Spinal cord (tissue), 10 donors: ENCODE measurements around the gene KANK4. TPM values are rescaled to one million over a fixed set of nuclear protein-coding genes. Genes with fewer than 3 reads are reported as not detected.

ENCODE experiments used
- DNase-seq, 6 donors: peaks; one replicate each; pipeline versions ENCODE4 v3.0.0 to v3.0.0-alpha.2; 2013 to 2015; ENCODE audit warnings: low spot score in 6 of 6, low read depth in 4 of 6
- H3K27ac ChIP-seq: one replicate; pipeline ENCODE4 v1.5.1; 2013; ENCODE audit warnings: low read depth, low read length, control low read depth
- H3K27me3 ChIP-seq: one replicate; pipeline ENCODE4 v1.6.1; 2013; ENCODE audit warnings: low read length; ENCODE audit not compliant: control insufficient read depth, insufficient read depth
- H3K36me3 ChIP-seq: one replicate; pipeline ENCODE4 v1.6.1; 2013; ENCODE audit warnings: low read length; ENCODE audit not compliant: control insufficient read depth, insufficient read depth
- H3K4me1 ChIP-seq: one replicate; pipeline ENCODE4 v1.6.1; 2013; ENCODE audit warnings: low read length; ENCODE audit not compliant: control insufficient read depth, insufficient read depth
- H3K4me3 ChIP-seq: one replicate; pipeline ENCODE4 v1.5.1; 2013; ENCODE audit warnings: low read depth, low read length, control low read depth
- H3K9me3 ChIP-seq: one replicate; pipeline ENCODE4 v1.6.1; 2013; ENCODE audit warnings: low read length; ENCODE audit not compliant: control insufficient read depth, insufficient read depth
- WGBS: methylation state at CpG from one replicate; pipeline ENCODE4 v1.1.5; 2013; ENCODE audit warnings: missing lambda C conversion rate; ENCODE audit not compliant: insufficient coverage; 5-methylcytosine and 5-hydroxymethylcytosine counted together
- polyA plus RNA-seq, 2 donors: library from polyadenylated mRNA; unstranded; fragments of 120-200 nt; gene quantifications; one replicate each; pipeline ENCODE4 v1.2.1, GENCODE V29; 2013; ENCODE audit not compliant: insufficient read length in 2 of 2
- small RNA-seq: library from RNA; depleted of rRNA; stranded (forward); fragments of <200 nt; gene quantifications from one replicate; pipeline ENCODE3, GENCODE V24; 2014; ENCODE audit warnings: low replicate concordance
- total RNA-seq, 2 donors: library from RNA; depleted of rRNA in 1 of 2; stranded (reverse); fragments of 120-200 nt in 1 of 2; fragments of >200 nt in 1 of 2; gene quantifications; one replicate each; pipeline versions ENCODE4 v1.2.3 to v1.2.4, GENCODE V29; 2013 to 2014
- donor health status: healthy.

The KANK4 gene
- total and polyA plus RNA-seq, 4 donors, result 8.9 to 23.8 (median 19.6) TPM

DNA sequence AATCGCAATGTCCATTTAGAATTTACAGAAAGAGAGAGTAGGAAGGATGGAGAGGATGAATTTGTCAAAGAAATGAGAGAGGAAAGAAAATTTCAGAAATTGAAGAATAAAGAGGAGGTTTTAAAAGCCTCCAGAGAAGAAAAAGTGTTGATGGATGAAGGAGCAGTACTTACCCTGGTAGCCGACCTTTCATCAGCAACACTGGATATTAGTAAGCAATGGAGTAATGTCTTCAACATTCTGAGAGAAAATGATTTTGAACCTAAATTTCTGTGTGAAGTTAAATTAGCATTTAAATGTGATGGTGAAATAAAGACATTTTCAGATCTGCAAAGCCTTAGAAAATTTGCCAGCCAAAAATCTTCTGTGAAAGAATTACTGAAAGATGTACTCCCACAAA is 112.0 kb downstream of the KANK4 start:
- 94% methylated on average over 2 of the region's 2 CpGs for WGBS
- no peaks in the 10 kb centered on the region for H3K36me3 ChIP-seq
- no peak for DNase-seq
- no peaks in the 10 kb centered on the region for H3K4me1 ChIP-seq
- no peak overlapping the region for H3K27ac ChIP-seq
- peaks cover 3% of the 10 kb centered on the region for H3K9me3 ChIP-seq
- H3K27me3 ChIP-seq, result no peaks in the 10 kb centered on the region
- H3K4me3 ChIP-seq, result no peak overlapping the region

DNA sequence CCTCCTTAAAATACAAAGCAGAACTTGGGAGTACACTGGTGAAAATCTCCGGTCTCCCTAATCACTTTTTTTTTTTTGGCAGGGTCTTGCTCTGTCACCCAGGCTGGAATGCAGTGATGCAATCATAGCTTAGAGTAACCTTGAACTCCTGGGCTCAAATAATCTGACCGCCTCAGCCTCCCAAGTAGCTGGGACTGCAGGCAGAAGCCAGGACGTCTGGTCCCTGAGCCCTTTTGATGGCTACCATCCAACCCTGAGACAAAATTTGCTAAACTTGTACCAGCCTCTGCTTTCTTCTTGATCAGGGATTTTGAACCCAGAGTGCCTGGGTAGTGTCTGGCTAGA is 120.5 kb downstream of the KANK4 start:
- Histone ChIP-seq H3K36me3 (no peaks in the 10 kb centered on the region), H3K27ac (no peak overlapping the region), H3K4me3 (no peak overlapping the region), H3K9me3 (no peaks in the 10 kb centered on the region), H3K4me1 (peaks cover 17% of the 10 kb centered on the region), H3K27me3 (peaks cover 34% of the 10 kb centered on the region)
- no peak for DNase-seq
- 31% methylated on average over 3 of the region's 3 CpGs for WGBS

DNA sequence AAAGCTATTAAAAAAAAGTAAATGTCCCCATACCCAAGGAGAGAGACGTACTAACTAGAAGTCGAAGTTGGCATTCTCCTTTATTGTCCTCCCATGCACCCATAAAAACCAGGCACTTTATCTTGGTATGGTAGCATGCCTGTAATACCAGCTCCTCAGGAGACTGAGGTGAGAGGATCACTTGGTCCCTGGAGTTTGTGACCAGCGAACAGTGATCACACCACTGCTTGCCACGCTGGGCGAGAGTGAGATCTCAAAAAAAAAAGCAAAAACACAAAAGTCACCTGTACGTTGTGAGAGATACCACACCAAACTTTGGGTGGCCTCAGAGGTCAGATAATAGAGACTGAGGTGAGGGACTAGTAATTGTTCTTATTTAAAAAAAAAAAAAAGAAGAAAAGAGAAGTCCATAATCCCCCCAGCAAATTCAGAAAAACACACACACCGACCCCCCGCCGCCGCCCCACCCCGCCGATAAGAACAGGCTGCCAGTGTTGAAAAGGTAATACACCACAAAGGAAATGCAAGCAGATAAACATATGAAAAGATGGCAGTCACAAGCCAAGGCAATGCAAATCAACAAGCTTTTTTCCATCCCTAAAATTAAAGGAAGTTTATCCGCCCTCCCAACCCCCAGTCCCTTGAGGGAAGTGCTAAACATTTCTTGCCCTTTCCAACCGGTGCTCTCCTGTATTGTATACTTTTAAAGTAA is 121.0 kb downstream of the KANK4 start:
- WGBS, result no CpG with 5 or more reads among the region's 14 CpGs
- peaks cover 17% of the 10 kb centered on the region for H3K4me1 ChIP-seq
- no peak overlapping the region for H3K4me3 ChIP-seq
- H3K36me3 ChIP-seq, result no peaks in the 10 kb centered on the region
- no peak for DNase-seq
- no peak overlapping the region for H3K27ac ChIP-seq
- no peaks in the 10 kb centered on the region for H3K9me3 ChIP-seq
- H3K27me3 ChIP-seq, result peaks cover 34% of the 10 kb centered on the region

DNA sequence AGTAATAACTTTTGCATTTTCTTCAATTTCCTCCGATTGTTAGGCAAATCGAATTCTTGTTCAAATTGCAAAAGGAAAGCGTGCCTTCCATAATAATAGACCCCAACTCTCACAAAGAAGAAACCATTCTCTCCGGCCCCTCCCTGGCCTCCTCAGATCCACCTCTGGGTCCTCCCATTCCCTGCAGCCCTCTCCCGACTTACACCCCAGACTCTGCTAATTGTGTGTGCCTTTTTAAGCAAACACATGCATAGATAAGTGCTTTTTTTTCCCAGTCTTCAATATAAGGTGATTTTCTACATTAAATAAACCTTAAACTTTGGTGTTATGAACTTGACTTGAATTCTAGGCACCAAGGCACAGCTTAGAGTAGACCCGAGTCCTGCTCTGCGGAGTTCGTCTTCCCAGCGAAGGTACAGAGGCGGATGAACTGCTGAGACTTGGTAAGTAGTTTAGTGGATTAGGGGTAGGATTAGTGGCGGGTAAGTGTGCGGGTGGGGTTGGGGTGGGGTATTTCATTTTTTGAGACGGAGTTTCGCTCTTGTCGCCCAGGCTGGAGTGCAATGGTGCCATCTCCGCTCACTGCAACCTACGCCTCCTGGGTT is 123.0 kb downstream of the KANK4 start:
- peaks cover 34% of the 10 kb centered on the region for H3K27me3 ChIP-seq
- no peak for DNase-seq

DNA sequence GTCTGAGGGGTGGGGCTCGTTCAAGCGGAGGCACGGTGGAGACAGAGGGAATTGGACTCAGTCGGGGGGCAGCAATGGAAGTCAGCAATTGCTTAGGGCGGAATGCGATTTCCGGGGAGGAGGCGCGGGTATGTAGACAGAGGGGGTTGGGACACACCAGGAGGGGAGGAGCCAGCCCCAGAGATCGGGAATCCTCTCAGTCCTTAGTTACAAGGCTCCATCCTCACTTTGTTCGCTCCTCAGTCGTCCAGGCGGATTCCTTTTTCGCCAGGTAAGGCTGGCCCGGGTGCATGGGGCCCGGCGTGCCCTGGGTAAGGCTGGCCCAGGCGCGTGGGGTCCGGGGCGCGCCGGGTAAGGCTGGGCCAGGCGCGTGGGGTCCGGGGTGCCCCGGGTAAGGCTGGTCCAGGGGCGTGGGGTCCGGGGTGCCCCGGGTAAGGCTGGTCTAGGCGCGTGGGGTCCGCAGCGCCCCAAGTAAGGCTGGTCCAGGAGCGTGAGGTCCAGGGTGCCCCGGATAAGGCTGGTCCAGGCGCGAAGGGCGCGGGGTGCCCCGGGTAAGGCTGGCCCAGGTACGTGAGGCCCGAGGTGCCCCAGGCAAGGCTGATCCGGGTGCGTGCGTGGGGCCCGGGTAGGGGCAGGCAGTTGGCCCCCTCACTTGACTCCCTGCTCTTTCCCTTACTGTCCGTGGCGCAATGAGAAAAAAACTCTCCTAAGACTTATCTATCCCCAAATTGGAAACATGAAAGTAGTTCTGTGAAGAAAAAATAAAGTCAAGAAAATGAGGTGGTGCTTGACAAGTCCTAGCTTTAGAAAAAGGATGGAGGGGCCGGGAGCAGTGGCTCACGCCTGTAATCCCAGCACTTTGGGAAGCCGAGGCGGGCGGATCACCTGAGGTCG is 124.3 kb downstream of the KANK4 start, which contains the start of gene L1TD1:
Gene L1TD1 (plus strand): TSS at position 199 of the 894 bp plus-strand sequence. CDS start 11,780 bp downstream, outside the sequence.
- Histone ChIP-seq H3K4me3 (peak within 1 kb of the TSS; percentile 60), H3K9me3 (no peaks in the 10 kb centered on the region), H3K27ac (no peak within 1 kb of the TSS), H3K36me3 (no peaks in the 10 kb centered on the region), H3K4me1 (peaks cover 17% of the 10 kb centered on the region), H3K27me3 (peaks cover 34% of the 10 kb centered on the region)
- peak in 1 of 6 donors; percentile 11 for DNase-seq
- WGBS, result 4% methylated on average over 49 of the region's 55 CpGs

More for the DNA sequence above, 123.0 kb downstream of the KANK4 start:
- Histone ChIP-seq H3K4me3 (peak overlapping the region; percentile 60), H3K9me3 (no peaks in the 10 kb centered on the region), H3K27ac (no peak overlapping the region), H3K4me1 (peaks cover 17% of the 10 kb centered on the region), H3K36me3 (no peaks in the 10 kb centered on the region)
- WGBS, result 68% methylated on average over 7 of the region's 17 CpGs

DNA sequence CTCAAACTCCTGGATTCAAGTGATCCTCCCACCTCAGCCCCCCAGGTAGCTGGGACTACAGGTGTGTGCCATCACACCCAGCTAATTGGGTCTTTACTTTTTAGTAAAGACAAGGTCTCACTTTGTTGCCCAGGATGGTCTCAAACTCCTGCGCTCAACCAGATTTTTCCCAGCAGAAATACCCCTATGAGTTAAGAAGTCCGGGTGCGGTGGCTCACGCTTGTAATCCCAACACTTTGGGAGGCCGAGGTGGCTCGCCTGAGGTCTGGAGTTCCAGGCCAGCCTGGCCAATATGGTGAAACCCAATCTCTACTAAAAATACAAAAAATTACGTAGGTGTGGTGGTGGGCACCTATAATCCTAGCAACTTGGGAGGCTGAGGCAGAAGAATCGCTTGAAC is 131.1 kb downstream of the KANK4 start:
- H3K27me3 ChIP-seq, result no peaks in the 10 kb centered on the region
- H3K4me3 ChIP-seq, result no peak overlapping the region
- DNase-seq, result no peak
- no peaks in the 10 kb centered on the region for H3K36me3 ChIP-seq
- H3K9me3 ChIP-seq, result no peaks in the 10 kb centered on the region
- no peaks in the 10 kb centered on the region for H3K4me1 ChIP-seq
- H3K27ac ChIP-seq, result no peak overlapping the region
- WGBS, result 100% methylated on average over 1 of the region's 8 CpGs

DNA sequence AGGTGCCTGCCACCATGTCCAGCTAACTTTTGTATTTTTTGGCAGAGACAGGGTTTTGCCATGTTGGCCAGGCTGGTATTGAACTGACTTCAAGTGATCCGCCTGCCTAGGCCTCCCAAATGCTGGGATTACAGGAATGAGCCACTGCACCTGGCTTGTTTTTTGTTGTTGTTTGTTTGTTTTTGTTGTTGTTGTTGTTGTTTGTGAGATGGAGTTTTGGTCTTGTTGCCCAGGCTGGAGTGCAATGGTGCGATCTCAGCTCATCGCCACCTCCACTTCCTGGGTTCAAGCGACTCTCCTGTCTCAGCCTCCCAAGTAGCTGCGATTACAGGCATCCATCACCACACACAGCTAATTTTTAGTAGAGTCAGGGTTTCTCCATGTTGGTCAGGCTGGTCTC is 131.7 kb downstream of the KANK4 start:
- no peak overlapping the region for H3K27ac ChIP-seq
- no peaks in the 10 kb centered on the region for H3K27me3 ChIP-seq
- WGBS, result 100% methylated on average over 1 of the region's 5 CpGs

More for the DNA sequence above, 131.7 kb downstream of the KANK4 start:
- DNase-seq, result no peak
- Histone ChIP-seq H3K4me3 (no peak overlapping the region), H3K4me1 (no peaks in the 10 kb centered on the region), H3K36me3 (no peaks in the 10 kb centered on the region), H3K9me3 (no peaks in the 10 kb centered on the region)

Small RNAs within 50 kb of the gene (small RNA-seq; reads per million reads assigned to genes)
- not detected for gene RNU6-371P

Other genes starting within 250 kb of the KANK4 start
- 1 to 10 TPM; 1.9 to 2.5 TPM for gene L1TD1, start 124.6 kb downstream of the KANK4 start, total RNA-seq
- 1 to 10 TPM in 1 of 2 donors, under 1 TPM in 1; 0.41 to 1.2 TPM for gene L1TD1, start 124.6 kb downstream of the KANK4 start, polyA plus RNA-seq
- gene USP1, start 117.6 kb upstream of the KANK4 start, total RNA-seq, result 10 to 100 TPM; 43.3 to 56.8 TPM
- 10 to 100 TPM; 31.4 to 39.4 TPM for gene USP1, start 117.6 kb upstream of the KANK4 start, polyA plus RNA-seq